Activated B cell treated with CpG ODN at 0.5 μM for 24 hours (primary cell): ENCODE results near the gene TJP3. TPM values are rescaled to one million over a fixed set of nuclear protein-coding genes. Genes with fewer than 3 reads are reported as not detected.

Experiments
- ATAC-seq: fragments of 200-7000 bp; cut with Tn5 transposase; one replicate; pipeline ENCODE4 v1.10.0; 2021; ENCODE audit warnings: low read depth, mild to moderate bottlenecking, moderate library complexity
- CTCF ChIA-PET: fragments of 350-600 bp; sonication (Branson Sonifier 250); formaldehyde crosslinking; loops from one replicate; lab custom pipeline; 2021; ENCODE audit warnings: antibody characterized with exemption; lab: Charles Lee
- POLR2A ChIA-PET: fragments of 350-600 bp; sonication (Branson Sonifier 250); formaldehyde crosslinking; loops from one replicate; lab custom pipeline; 2021; ENCODE audit warnings: antibody characterized with exemption; lab: Charles Lee
- DNase-seq: peaks from one replicate; pipeline ENCODE4 v3.0.0; 2022
- H3K27ac Mint-ChIP-seq: one replicate; pipeline ENCODE4 v1.8.0; 2020; ENCODE audit warnings: mixed read lengths
- H3K27me3 Mint-ChIP-seq: one replicate; pipeline ENCODE4 v1.8.0; 2021; ENCODE audit warnings: mixed read lengths
- H3K36me3 Mint-ChIP-seq: one replicate; pipeline ENCODE4 v1.8.0; 2021; ENCODE audit warnings: low read depth, mixed read lengths
- H3K4me1 Mint-ChIP-seq: one replicate; pipeline ENCODE4 v1.8.0; 2021; ENCODE audit warnings: mixed read lengths
- H3K4me3 Mint-ChIP-seq: one replicate; pipeline ENCODE4 v1.8.0; 2020; ENCODE audit warnings: mild to moderate bottlenecking, mixed read lengths
- H3K9me3 Mint-ChIP-seq: one replicate; pipeline ENCODE4 v1.8.0; 2020; ENCODE audit warnings: mixed read lengths
- intact Hi-C: fragments of 100-400 bp; cut with micrococcal nuclease; formaldehyde crosslinking; loops from one replicate; pipeline ENCODE4 v1.15.1; 2024
- total RNA-seq: library from RNA; stranded (reverse); gene quantifications from 2 replicates; pipeline ENCODE4 v1.2.3, GENCODE V29; 2022
- TF ChIP-seq, protein P1 (sequence below): fragments of 200-600 bp; IDR thresholded peaks from one replicate; pipeline ENCODE4 v1.8.0; 2022; ENCODE audit warnings: antibody characterized with exemption, mild to moderate bottlenecking

TJP3 gene
- 0.86 and 1.7 TPM in 2 replicates for total RNA-seq

- TF ChIP-seq, protein P1, sequence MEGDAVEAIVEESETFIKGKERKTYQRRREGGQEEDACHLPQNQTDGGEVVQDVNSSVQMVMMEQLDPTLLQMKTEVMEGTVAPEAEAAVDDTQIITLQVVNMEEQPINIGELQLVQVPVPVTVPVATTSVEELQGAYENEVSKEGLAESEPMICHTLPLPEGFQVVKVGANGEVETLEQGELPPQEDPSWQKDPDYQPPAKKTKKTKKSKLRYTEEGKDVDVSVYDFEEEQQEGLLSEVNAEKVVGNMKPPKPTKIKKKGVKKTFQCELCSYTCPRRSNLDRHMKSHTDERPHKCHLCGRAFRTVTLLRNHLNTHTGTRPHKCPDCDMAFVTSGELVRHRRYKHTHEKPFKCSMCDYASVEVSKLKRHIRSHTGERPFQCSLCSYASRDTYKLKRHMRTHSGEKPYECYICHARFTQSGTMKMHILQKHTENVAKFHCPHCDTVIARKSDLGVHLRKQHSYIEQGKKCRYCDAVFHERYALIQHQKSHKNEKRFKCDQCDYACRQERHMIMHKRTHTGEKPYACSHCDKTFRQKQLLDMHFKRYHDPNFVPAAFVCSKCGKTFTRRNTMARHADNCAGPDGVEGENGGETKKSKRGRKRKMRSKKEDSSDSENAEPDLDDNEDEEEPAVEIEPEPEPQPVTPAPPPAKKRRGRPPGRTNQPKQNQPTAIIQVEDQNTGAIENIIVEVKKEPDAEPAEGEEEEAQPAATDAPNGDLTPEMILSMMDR, result no peak
- no peak for ATAC-seq
- POLR2A ChIA-PET, result no interaction called here
- Mint-ChIP-seq H3K27ac (no peak within 1 kb of the TSS), H3K36me3 (no peaks in the 10 kb centered on the region), H3K4me1 (peaks cover 8% of the 10 kb centered on the region), H3K27me3 (peaks cover 8% of the 10 kb centered on the region), H3K4me3 (no peak within 1 kb of the TSS), H3K9me3 (no peaks in the 10 kb centered on the region)
- intact Hi-C loops, result loop anchor here (5.0 to 10.0 kb wide), 3 partner anchors 116 to 496 kb away; no protein-coding TSS in a partner anchor
- DNase-seq, result no peak
- CTCF ChIA-PET, result interaction anchor here (1.3 kb wide), 1 partner anchor 42 kb away, joined by 3 read pairs; no protein-coding TSS in a partner anchor
Observed at GRCh38 chr19:3708207-3708931, at the start of gene TJP3. Gene TJP3 (plus strand): TSS chr19:3708384. CDS start chr19:3728433, 20,049 bp downstream.

GRCh38 chr19:3658870-3659745 lies 49.1 kb upstream of the TJP3 start:
- CTCF ChIA-PET, result interaction anchor here (1.0 kb wide), 1 partner anchor 41 kb away, joined by 3 read pairs; the partner anchor contains the start of gene PIP5K1C

DNA sequence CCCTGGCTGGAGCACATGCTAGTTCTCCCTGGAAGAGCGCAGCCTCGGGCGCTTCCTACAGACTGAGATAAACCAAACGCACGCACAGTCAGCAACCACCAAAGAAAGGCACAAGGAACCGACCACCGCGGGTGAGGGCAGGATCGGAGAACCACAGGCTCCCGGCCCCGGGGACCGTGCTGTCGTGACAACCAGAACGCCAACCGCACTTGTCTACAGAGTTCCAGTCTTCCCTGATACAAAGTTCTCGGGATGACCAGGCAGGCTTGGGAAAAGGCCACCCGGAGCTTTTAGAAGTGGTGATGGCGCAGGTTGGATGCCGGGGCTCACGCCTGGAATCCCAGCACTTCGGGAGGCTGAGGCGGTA lies 48.5 kb upstream of the TJP3 start:
- Mint-ChIP-seq H3K4me1 (peaks cover 13% of the 10 kb centered on the region), H3K4me3 (no peak overlapping the region), H3K27ac (no peak overlapping the region), H3K27me3 (no peaks in the 10 kb centered on the region), H3K36me3 (peaks cover 52% of the 10 kb centered on the region), H3K9me3 (no peaks in the 10 kb centered on the region)
- ChIA-PET POLR2A (interaction anchor here (0.7 kb wide), 1 partner anchor 132 kb away, joined by 3 read pairs; no protein-coding TSS in a partner anchor), CTCF (interaction anchor here (1.0 kb wide), 1 partner anchor 40 kb away, joined by 3 read pairs; the partner anchor contains the start of gene PIP5K1C)
- DNase-seq, result no peak
- ATAC-seq, result no peak
- TF ChIP-seq, protein P1, result no peak
- intact Hi-C loops, result no loop called here

More at GRCh38 chr19:3658870-3659745, 49.1 kb upstream of the TJP3 start:
- TF ChIP-seq, protein P1, result no peak
- ATAC-seq, result no peak
- peaks cover 50% of the 10 kb centered on the region for H3K36me3 Mint-ChIP-seq
- no peaks in the 10 kb centered on the region for H3K9me3 Mint-ChIP-seq
- POLR2A ChIA-PET, result interaction anchor here (0.7 kb wide), 1 partner anchor 133 kb away, joined by 3 read pairs; no protein-coding TSS in a partner anchor
- H3K4me3 Mint-ChIP-seq, result no peak overlapping the region
- no peak for DNase-seq
- H3K4me1 Mint-ChIP-seq, result peaks cover 10% of the 10 kb centered on the region
- no peak overlapping the region for H3K27ac Mint-ChIP-seq
- intact Hi-C loops, result no loop called here
- H3K27me3 Mint-ChIP-seq, result no peaks in the 10 kb centered on the region

DNA sequence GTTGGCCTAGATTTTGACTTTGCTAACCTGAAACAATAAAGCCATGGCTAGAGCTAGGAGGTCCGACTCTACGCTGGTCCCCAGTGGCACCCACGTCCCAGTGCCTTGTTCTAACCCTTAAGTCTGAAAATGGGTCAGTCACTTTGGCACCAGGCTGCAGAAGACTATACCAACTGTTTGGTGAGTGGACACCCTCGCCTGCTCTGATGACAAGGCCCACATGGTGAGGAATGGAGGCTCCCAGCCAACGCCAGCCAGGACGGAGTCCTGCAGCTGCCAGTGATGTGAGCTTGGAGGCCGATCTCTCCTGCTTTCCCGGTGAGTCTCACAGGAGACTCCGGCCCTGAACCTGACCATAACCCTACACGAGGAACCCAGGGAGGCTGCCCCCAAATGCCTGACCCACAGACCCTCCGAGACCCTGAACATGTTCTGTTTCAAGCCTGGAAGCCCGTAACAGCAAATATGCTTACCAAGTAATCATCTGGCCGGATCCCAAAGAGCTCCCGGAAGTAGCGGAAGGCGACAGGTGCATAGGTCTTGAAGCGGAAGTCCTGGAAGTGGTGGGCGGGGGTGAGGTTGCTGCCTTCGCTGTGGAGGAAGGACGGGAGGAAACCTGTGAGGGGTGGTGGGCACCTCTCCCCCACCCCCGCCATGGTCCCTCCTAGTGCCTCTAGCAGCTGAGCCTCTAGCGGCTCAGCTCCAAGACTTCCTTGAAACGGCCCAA lies 47.5 kb upstream of the TJP3 start:
- ATAC-seq (no peak), DNase-seq (no peak)
- Mint-ChIP-seq H3K27me3 (no peaks in the 10 kb centered on the region), H3K4me3 (no peak overlapping the region), H3K36me3 (peaks cover 52% of the 10 kb centered on the region), H3K27ac (no peak overlapping the region), H3K9me3 (no peaks in the 10 kb centered on the region), H3K4me1 (peaks cover 21% of the 10 kb centered on the region)
- TF ChIP-seq, protein P1, result no peak
- intact Hi-C loops, result no loop called here
- ChIA-PET POLR2A (interaction anchor here (0.6 kb wide), 1 partner anchor 21 kb away, joined by 4 read pairs; no protein-coding TSS in a partner anchor), CTCF (no interaction called here)
